ENCODE measurements around the gene MICALL1.

Gene MICALL1

DNA sequence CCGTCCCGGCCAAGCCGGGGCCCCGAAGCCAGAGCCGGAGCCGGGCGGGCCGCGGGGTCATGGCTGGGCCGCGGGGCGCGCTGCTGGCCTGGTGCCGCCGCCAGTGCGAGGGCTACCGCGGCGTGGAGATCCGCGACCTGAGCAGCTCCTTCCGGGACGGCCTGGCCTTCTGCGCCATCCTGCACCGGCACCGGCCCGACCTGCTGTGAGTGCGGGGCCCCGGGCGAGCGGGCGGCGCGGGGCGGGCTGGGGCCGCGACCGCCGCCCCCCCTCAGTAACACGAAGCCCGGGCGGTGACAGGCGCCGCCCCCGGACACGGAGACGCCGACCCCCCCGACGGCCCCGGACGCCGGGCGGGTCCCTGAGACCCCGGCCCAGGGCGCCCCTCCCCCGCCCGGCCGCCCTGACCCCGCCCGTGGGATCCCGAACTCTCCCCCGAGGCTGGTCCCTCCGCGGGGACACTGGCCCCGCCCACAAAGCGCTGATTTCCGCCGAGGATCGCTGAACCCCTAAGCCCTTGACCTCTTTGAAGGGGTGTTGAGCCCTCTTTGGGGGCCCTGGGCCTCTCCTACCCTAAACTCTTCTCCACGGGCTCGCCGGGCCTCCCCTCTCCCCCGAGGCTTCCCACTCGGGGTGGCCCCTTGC is 389 bp downstream of the MICALL1 start:
- DNase-seq = peak in 1 of 2 donors; percentile 50

DNA sequence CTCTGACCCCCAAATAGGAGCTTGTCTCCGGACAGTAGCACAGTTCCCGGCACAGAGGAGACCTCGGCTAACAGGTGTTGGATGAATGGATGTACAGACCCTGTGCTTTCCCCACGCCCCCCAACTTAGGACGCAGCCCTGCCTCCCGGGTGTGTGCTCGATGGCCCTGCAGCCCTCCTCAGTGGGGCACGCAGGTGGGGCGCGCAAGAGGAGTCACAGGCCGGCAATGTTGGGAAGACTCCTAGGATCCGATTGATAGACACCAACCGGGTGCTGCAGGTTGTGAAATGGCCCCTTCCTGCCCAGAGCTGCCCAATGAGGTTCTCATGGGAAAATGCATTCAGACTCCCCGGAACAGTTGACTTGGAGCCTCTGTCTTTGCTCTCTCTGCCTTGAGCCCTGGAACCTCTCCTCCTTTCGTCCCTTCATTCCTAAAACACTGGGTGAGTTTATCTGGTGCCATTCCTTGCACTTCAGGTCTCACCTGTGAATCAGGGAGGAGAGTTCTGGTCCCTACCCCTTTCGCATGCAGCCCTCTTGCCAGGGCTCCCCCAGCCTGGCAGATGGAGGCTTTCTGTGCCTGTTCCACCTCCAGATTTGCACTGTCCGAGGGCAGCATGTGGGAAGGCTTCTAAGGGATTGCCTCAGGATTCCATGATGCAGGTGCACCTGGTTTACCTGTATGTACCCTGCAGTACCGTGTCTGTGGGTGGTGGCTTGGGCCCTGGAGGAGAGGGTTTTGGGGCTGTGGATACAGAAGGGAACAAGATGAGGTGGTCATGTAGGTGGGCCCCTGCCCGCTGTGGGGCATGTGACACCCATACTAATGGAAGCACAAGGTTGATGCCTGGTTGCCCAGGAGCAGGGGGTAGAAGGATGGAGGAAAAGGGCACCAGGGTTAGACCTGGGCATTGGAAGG is 1.2 kb downstream of the MICALL1 start:
- DNase-seq = no peak

DNA sequence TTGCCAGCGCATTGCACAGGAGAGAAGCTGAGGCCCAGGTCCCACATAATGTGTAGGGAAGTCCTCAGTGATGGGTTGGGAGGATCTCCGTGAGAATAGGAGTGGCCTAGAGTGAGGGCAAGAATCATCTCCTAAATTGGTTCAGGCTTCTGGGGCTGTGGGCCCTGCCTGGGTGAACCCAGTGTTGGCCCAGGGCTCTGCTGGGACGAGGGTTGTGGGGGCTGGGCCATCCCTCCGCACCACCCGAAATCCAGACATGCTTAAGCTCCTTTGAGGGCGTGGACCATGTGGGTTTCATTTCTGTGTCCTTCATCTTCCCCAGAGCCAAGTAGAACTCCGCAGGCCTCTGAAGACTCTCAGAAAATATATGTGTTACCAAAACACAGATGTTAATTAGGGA is 3.7 kb downstream of the MICALL1 start:
- no peak for DNase-seq

GRCh38 chr22:37910890-37911672 is 5.0 kb downstream of the MICALL1 start:
- no peak for DNase-seq

DNA sequence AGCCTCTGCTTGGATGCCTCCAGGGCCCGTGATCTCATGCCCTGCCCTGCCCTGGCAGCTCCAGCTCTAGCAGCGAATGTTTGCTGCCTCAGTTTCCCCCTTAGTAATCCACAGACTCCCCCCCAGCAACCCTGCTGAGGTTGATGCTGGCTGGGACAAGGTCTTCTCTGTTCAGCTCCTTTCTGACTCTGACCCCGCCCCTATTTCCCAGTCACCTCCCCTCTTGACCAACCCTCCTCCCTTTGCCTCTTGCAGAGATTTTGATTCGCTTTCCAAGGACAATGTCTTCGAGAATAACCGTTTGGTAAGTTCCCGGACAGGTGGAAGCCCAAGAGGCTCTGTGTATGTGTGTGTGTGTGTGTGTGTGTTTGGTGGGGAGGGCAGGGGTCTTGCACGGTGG is 5.6 kb downstream of the MICALL1 start:
- DNase-seq = no peak

GRCh38 chr22:37912171-37912570 is 6.1 kb downstream of the MICALL1 start:
- no peak for DNase-seq

DNA sequence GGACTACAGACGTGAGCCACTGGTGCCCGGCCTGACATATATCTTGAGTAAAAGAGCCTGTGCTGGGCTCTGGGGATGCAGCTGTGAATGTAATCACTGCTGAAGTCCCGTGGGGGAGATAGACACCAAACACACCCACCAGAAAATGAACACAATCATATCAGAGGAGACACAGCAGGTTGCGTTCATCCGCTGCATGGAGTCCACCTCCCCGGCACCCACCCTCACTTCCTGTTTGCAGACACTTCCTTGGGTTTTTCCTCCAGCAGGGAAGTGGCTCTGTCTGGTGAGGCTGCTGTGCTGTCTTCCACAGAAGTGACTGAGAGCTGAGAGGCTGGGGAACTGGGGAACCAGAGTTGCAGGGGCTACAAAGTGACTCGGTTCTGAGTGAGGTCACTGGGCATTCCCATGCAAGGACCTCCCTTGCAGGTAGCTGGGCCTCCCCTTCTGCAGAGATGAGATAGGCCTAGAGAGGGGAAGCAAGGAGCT is 7.2 kb downstream of the MICALL1 start:
- DNase-seq = no peak

DNA sequence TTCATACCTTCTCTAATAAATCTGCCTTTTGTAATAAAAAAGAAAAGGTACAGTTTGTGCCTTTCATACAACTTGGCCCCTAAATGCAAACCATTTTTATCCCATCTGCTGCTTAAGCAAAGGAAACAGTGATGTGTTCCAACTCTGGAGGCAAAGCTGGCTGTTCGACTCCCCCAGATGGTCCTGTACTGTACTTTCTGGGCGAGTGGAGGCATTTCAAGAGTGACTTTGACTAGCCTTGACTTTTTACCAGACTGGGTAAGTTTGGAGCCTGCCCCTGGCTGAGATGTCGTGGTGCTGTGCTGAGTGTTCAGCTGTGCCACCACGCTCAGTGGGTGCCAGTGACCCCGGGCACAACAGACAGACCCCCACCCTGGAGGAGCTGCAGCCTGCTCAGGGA is 10.2 kb downstream of the MICALL1 start:
- DNase-seq = no peak

DNA sequence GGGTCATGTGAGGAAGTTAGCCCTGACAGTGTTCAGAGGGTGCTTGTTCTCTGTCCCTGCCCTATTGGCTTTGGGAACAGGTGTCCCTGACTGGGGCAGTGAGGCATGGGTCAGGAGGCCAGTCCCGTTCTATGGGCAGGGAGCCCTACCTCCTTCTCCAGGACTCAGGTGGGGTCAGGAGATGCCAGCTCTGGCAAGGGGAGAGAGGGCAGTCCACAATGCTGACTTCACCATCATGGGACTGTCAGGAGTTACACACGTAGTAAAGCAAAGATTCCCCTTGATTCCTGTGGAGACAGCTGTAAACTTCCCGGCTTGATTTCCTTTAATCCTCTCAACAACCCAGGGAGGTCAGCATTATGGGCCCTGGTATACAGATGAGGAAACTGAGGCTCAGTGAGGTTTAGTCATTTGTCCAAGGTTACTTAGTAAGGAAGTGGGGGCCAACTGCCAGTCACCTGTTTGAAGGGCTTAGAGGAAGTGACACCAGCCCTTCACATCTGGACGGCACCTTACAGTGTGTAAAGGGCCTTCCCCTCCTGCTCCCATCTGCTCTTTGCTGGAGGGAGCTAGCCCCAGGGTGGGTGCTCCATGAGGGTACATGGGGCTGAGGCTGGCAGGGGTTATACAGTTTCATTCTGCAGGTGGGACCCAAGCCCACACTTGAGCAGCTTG is 11.9 kb downstream of the MICALL1 start:
- DNase-seq = no peak

GRCh38 chr22:37918580-37919270 is 12.6 kb downstream of the MICALL1 start:
- no peak for DNase-seq

GRCh38 chr22:37920126-37920525 is 14.0 kb downstream of the MICALL1 start:
- no peak for DNase-seq

GRCh38 chr22:37922191-37922590 is 16.1 kb downstream of the MICALL1 start:
- DNase-seq = no peak

- DNase-seq = no peak
Measured at GRCh38 chr22:37923927-37924326, 17.8 kb downstream of the MICALL1 start.

- no peak for DNase-seq
Measured at GRCh38 chr22:37924386-37925065, 18.4 kb downstream of the MICALL1 start.

DNA sequence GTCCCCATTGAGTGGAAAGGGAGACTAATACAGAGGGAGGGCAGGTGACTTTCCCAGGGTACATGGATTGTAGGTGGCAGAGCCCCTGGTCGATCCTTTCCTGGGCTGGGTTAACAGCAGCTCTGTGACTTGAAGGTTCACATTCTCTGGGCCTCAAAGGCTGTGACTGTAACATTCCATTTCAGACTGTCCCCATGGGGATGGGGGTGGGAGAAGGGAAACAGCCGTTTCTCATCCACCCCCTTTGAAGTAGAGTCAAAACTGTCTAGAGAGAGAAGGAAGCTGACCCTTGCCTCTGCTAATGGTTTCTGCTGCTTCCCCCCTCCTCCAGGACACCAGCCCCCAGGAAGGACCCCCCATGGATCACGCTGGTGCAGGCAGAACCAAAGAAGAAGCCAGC is 19.2 kb downstream of the MICALL1 start:
- DNase-seq = no peak

- no peak for DNase-seq
Measured at GRCh38 chr22:37925767-37926166, 19.7 kb downstream of the MICALL1 start.

DNA sequence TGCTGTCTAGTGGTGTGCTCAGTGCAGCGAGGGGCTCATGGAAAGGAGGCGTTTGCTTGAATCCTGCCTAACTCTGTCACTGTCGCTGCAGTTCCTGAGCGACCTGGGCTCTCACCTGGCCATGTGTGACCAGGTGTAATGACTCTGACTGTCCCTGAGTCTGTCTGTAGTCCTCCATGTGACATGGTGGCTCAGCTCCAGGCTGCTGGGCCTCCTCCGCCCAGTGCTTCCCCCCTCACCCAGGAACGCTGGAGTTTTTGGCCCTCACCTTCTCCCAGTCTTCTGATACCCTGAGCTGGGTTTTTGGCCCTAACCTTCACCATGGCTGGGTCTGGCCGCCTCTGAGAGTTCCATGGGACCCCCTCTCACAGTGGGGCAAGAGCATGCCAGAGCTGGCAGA is 20.3 kb downstream of the MICALL1 start:
- DNase-seq = no peak

GRCh38 chr22:37926771-37927636 is 20.9 kb downstream of the MICALL1 start:
- DNase-seq = no peak

DNA sequence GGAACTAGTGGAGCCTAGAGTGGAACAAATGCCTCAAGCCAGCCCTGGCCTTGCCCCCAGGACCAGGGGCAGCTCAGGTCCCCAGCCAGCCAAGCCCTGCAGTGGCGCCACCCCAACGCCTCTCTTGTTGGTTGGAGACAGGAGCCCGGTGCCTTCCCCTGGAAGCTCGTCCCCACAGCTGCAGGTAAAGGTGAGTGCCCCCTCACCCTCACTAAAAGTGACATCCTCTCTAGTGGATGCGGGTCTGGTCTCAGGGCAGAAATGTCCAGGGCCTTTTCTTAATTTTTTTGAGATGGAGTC is 21.5 kb downstream of the MICALL1 start:
- no peak for DNase-seq

- DNase-seq = no peak
Measured at GRCh38 chr22:37929390-37929789, 23.3 kb downstream of the MICALL1 start.
